ENCODE measurements around the gene STXBP6. TPM values are rescaled to one million over a fixed set of nuclear protein-coding genes. Genes with fewer than 3 reads are reported as not detected.

The STXBP6 gene
- total and polyA plus RNA-seq, 9 donors = 1.0 to 9.3 (median 5.5) TPM

GRCh38 chr14:24817212-24818057, 232.5 kb downstream of the STXBP6 start:
- TF ChIP-seq POLR2A (IDR thresholded peaks at IDR 0.05) (no peak), EP300 (IDR thresholded peaks at IDR 0.05) (no peak)
- TF ChIP-seq, protein P1, sequence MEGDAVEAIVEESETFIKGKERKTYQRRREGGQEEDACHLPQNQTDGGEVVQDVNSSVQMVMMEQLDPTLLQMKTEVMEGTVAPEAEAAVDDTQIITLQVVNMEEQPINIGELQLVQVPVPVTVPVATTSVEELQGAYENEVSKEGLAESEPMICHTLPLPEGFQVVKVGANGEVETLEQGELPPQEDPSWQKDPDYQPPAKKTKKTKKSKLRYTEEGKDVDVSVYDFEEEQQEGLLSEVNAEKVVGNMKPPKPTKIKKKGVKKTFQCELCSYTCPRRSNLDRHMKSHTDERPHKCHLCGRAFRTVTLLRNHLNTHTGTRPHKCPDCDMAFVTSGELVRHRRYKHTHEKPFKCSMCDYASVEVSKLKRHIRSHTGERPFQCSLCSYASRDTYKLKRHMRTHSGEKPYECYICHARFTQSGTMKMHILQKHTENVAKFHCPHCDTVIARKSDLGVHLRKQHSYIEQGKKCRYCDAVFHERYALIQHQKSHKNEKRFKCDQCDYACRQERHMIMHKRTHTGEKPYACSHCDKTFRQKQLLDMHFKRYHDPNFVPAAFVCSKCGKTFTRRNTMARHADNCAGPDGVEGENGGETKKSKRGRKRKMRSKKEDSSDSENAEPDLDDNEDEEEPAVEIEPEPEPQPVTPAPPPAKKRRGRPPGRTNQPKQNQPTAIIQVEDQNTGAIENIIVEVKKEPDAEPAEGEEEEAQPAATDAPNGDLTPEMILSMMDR (IDR thresholded peaks at IDR 0.05) = no peak
- H3K4me3 ChIP-seq = no peak overlapping the region
- H3K4me1 ChIP-seq (ENCODE audit: insufficient read depth) = no peaks in the 10 kb centered on the region
- no peaks in the 10 kb centered on the region for H3K36me3 ChIP-seq
- H3K9me3 ChIP-seq = no peaks in the 10 kb centered on the region
- intact Hi-C loops (cut with DNase I) = no loop called here
- WGBS, 3 donors = 50 to 60% (median 52%) methylated on average over 11 of the region's 11 CpGs
- no peak overlapping the region for H3K27ac ChIP-seq
- no peaks in the 10 kb centered on the region for H3K27me3 ChIP-seq
- DNase-seq = no peak

DNA sequence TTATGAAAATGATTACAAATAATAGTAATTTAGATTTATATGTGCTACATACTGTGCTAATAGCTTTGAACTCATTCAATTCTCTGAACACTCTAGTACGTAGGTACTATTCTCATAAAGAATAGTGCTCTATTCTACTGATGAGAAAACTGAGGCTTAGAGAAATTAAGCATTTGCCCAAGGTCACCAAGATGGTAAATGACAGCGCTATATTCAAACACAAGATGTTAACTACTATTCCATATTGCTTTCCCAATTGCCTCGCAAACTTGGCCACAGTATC, 233.1 kb downstream of the STXBP6 start:
- intact Hi-C loops (cut with DNase I) = no loop called here
- 91 to 94% (median 92%) methylated on average over 3 of the region's 3 CpGs for WGBS, 3 donors
- Histone ChIP-seq H3K36me3 (no peaks in the 10 kb centered on the region), H3K4me1 (ENCODE audit: insufficient read depth) (no peaks in the 10 kb centered on the region), H3K4me3 (no peak overlapping the region), H3K27ac (no peak overlapping the region), H3K27me3 (no peaks in the 10 kb centered on the region), H3K9me3 (no peaks in the 10 kb centered on the region)
- TF ChIP-seq, protein P1 (IDR thresholded peaks at IDR 0.05) = no peak
- TF ChIP-seq POLR2A (IDR thresholded peaks at IDR 0.05) (no peak), EP300 (IDR thresholded peaks at IDR 0.05) (no peak)
- DNase-seq = no peak

DNA sequence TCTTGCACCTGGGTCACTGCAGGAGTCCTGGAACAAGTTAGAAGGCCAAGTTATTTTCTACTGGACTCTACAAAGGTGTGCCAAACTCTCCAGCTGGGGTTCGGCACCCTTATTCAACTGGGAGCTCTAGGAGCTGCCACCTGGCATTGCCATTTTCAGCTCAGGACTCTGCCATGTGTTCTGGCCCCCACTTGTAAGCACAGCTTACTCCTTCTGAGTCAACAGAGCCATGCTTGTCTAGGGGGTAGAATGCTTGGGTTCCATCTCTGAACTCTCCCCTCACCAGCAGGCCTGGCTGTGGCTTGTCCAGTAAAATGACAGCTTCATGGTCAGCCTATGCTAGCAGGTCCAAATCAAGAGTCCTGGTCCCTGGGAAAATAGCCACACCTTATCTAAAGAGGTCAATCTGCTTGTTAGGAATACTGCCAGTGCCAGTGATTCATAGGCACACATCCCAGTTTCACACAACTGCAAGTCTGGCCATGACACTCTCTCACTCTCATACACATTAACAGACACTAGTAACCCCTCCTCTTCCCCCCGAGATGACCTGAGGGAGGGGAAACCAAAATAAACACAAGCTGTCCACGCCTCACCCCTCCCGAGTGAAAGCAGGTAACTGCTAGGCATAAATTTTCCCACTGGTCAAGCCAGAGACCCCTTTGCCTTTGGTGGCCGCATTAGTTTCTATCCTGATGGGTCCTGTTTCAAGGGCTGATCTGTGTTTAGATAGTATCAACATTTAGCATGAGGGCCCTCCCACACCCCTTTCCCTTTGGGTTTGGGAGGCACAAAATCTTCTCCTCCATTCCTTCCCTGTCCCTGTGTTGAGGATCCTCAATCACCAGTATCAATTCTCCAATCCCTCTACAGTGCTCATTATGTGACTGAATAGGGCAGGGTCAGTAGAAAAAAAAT, 233.7 kb downstream of the STXBP6 start:
- intact Hi-C loops (cut with DNase I) = no loop called here
- 68 to 79% (median 78%) methylated on average over 5 of the region's 5 CpGs for WGBS, 3 donors
- H3K27ac ChIP-seq = no peak overlapping the region

GRCh38 chr14:24815543-24815942, 234.4 kb downstream of the STXBP6 start:
- WGBS, 3 donors = 81 to 93% (median 91%) methylated on average over 9 of the region's 9 CpGs
- H3K4me3 ChIP-seq = no peak overlapping the region

More for the DNA sequence above, 233.7 kb downstream of the STXBP6 start:
- no peaks in the 10 kb centered on the region for H3K4me1 ChIP-seq (ENCODE audit: insufficient read depth)
- no peaks in the 10 kb centered on the region for H3K9me3 ChIP-seq
- H3K4me3 ChIP-seq = no peak overlapping the region
- TF ChIP-seq, protein P1 (IDR thresholded peaks at IDR 0.05) = no peak
- TF ChIP-seq POLR2A (IDR thresholded peaks at IDR 0.05) (no peak), EP300 (IDR thresholded peaks at IDR 0.05) (no peak)
- DNase-seq = no peak
- H3K36me3 ChIP-seq = no peaks in the 10 kb centered on the region
- H3K27me3 ChIP-seq = no peaks in the 10 kb centered on the region

More at GRCh38 chr14:24815543-24815942, 234.4 kb downstream of the STXBP6 start:
- TF ChIP-seq EP300 (IDR thresholded peaks at IDR 0.05) (no peak), POLR2A (IDR thresholded peaks at IDR 0.05) (no peak)
- TF ChIP-seq, protein P1 (IDR thresholded peaks at IDR 0.05) = no peak
- intact Hi-C loops (cut with DNase I) = no loop called here
- DNase-seq = no peak
- H3K9me3 ChIP-seq = no peaks in the 10 kb centered on the region
- no peak overlapping the region for H3K27ac ChIP-seq
- H3K27me3 ChIP-seq = no peaks in the 10 kb centered on the region
- no peaks in the 10 kb centered on the region for H3K4me1 ChIP-seq (ENCODE audit: insufficient read depth)
- no peaks in the 10 kb centered on the region for H3K36me3 ChIP-seq
